ENCODE measurements around the gene CLDND1.

CLDND1 gene

DNA sequence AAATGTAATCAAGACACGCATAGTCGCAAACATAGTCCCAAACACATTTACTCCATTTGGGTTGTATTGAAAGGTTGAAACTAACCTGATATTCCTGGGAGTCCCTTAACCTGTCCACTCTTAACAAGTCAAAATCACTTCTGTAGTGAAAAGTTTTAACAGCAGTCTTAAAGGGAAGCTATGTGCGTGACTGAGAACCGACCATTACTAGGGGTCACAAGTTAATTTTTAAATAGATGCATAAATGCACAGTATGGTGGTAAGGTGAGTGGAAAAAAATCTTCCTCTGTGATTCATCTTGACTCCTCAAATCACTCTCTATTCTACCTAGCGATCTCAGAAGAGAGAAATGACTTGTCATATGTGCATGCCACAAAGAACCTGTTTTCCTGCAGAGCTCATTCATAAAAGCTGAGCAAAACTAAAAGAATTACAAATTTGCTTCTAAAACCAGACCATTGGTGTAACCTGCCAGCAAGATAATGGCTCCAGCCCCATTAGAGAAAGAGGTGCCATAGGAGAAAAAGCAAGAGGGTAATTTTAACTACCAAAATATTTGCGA, 13.8 kb upstream of the CLDND1 start:
- DNase-seq: no peak
- Mint-ChIP-seq H3K9me3 (no peaks in the 10 kb centered on the region), H3K4me1 (peaks cover 5% of the 10 kb centered on the region in 2 donors), H3K27me3 (peaks cover 4 to 7% of the 10 kb centered on the region in 2 donors), H3K4me3 (peak overlapping the region in 1 of 2 donors; percentile 21), H3K27ac (peak overlapping the region; percentile 14), H3K36me3 (no peaks in the 10 kb centered on the region)
- peak; percentile 93 to 94 for ATAC-seq (replicated peaks)

DNA sequence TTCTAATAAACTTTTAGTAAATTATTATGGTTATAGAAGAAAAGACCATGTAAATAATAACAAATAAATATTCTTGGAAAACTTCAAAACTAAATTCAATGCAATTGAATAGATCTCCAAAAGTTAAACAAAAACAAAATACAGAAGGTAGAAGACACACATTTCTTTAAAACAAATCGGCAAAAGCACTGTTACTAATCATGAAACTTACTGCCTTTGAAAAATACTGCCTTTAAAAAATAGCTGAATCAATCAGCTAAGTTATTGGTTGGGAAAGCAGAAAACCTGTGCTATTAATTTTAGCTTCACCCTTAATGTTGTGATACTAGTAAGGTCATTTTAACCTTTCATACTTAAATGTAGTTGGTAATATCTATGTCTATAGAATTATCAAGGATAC, 12.0 kb upstream of the CLDND1 start:
- no peak overlapping the region for H3K27ac Mint-ChIP-seq

DNA sequence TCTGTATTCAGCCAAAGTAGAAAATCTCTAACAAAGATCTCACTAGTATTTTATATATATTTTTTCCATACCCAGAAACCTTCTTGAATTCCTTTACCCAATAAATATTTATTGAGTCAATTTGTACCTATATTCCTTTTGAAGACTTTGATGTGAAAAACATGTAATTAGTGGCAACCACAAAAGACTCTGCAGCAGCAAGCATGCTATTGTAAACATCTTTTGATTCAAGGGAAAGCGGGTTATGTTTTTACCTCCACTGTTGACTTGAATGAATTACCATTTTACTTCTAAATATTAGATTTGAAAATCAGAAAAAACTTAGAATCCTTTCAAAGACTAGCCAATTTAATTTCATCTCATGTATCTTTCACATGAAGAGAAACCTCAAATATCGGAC, 11.5 kb upstream of the CLDND1 start:
- Mint-ChIP-seq H3K4me1 (peaks cover 5 to 9% of the 10 kb centered on the region in 2 donors), H3K27me3 (peaks cover 4 to 7% of the 10 kb centered on the region in 2 donors), H3K36me3 (peaks cover 0 to 7% of the 10 kb centered on the region in 2 donors), H3K9me3 (no peaks in the 10 kb centered on the region), H3K27ac (no peak overlapping the region), H3K4me3 (no peak overlapping the region)
- no peak for DNase-seq
- ATAC-seq (replicated peaks): no peak

More for the DNA sequence above, 12.0 kb upstream of the CLDND1 start:
- H3K4me3 Mint-ChIP-seq: no peak overlapping the region
- no peaks in the 10 kb centered on the region for H3K9me3 Mint-ChIP-seq
- peaks cover 0 to 6% of the 10 kb centered on the region in 2 donors for H3K36me3 Mint-ChIP-seq
- H3K27me3 Mint-ChIP-seq: peaks cover 4 to 7% of the 10 kb centered on the region in 2 donors
- ATAC-seq (replicated peaks) (no peak), DNase-seq (no peak)
- peaks cover 4 to 9% of the 10 kb centered on the region in 2 donors for H3K4me1 Mint-ChIP-seq

DNA sequence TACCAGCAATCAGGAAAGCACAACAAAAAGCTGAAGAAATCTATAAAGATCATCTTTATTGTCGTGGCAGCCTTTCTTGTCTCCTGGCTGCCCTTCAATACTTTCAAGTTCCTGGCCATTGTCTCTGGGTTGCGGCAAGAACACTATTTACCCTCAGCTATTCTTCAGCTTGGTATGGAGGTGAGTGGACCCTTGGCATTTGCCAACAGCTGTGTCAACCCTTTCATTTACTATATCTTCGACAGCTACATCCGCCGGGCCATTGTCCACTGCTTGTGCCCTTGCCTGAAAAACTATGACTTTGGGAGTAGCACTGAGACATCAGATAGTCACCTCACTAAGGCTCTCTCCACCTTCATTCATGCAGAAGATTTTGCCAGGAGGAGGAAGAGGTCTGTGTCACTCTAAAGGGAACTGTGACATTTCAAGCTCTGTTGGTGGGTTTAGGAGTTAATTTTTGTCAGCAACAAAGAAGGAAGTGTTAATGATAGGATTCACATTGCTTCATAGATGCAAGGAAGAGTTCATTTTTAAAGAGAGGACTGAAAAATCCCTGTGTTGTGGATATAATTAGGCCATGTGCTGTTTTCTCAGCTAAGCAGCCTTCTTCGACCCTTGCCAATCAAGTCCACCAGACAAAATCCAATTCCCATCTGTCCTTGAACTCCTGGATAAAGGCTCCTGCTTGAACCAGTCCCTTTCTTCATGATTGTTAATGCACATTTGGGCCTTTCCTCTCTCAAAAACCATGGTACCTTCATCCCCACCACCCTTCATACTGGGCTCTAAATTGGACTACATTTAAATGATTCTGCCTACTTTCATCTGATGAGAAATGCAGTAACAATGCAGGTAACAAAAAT, 10.2 kb upstream of the CLDND1 start:
- H3K4me1 Mint-ChIP-seq: peaks cover 5 to 9% of the 10 kb centered on the region in 2 donors

DNA sequence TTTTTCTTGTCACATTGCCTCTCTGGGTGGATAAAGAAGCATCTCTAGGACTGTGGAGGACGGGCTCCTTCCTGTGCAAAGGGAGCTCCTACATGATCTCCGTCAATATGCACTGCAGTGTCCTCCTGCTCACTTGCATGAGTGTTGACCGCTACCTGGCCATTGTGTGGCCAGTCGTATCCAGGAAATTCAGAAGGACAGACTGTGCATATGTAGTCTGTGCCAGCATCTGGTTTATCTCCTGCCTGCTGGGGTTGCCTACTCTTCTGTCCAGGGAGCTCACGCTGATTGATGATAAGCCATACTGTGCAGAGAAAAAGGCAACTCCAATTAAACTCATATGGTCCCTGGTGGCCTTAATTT, 9.6 kb upstream of the CLDND1 start:
- Mint-ChIP-seq H3K4me1 (peaks cover 5 to 9% of the 10 kb centered on the region in 2 donors), H3K36me3 (peaks cover 0 to 7% of the 10 kb centered on the region in 2 donors), H3K9me3 (no peaks in the 10 kb centered on the region), H3K27ac (no peak overlapping the region), H3K4me3 (peak overlapping the region in 1 of 2 donors; percentile 17), H3K27me3 (peaks cover 4 to 12% of the 10 kb centered on the region in 2 donors)
- DNase-seq (no peak), ATAC-seq (replicated peaks) (no peak)

More for the DNA sequence above, 10.2 kb upstream of the CLDND1 start:
- no peak for DNase-seq
- peaks cover 4 to 12% of the 10 kb centered on the region in 2 donors for H3K27me3 Mint-ChIP-seq
- H3K9me3 Mint-ChIP-seq: no peaks in the 10 kb centered on the region
- H3K4me3 Mint-ChIP-seq: peak overlapping the region; percentile 21 to 41
- ATAC-seq (replicated peaks): no peak
- H3K36me3 Mint-ChIP-seq: peaks cover 0 to 7% of the 10 kb centered on the region in 2 donors
- H3K27ac Mint-ChIP-seq: peak overlapping the region; percentile 47

DNA sequence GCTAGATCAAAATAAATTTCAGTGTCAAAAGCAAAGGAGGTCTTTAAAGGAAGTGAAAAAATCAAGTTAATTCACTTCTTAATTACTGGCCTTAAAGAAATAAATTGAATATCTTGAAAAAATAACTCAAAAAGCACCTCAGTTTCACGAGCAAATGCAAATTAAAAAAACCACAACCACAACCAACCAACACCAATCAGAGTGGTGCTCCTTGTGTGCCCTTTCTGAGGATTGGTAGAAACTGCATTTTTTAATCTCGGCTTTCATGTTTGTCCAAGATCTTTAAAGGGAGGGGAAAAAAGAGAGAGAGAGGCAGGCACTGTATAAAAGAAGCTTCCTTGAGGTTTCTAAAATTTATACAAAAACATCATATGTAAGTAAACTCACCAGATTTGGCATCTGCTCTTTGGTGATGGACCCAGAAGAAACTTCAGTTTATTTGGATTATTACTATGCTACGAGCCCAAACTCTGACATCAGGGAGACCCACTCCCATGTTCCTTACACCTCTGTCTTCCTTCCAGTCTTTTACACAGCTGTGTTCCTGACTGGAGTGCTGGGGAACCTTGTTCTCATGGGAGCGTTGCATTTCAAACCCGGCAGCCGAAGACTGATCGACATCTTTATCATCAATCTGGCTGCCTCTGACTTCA, 9.0 kb upstream of the CLDND1 start, which contains the start of gene GPR15:
Gene GPR15, plus strand, starts transcription at position 357 of the 653 bp plus-strand sequence. Its CDS starts 56 bp downstream, at position 413.
- peak within 1 kb of the TSS; percentile 21 to 33 for H3K4me3 Mint-ChIP-seq
- no peaks in the 10 kb centered on the region for H3K9me3 Mint-ChIP-seq
- peaks cover 4 to 12% of the 10 kb centered on the region in 2 donors for H3K27me3 Mint-ChIP-seq
- H3K27ac Mint-ChIP-seq: peak within 1 kb of the TSS; percentile 47
- ATAC-seq (replicated peaks) (no peak), DNase-seq (no peak)
- peaks cover 5 to 9% of the 10 kb centered on the region in 2 donors for H3K4me1 Mint-ChIP-seq
- H3K36me3 Mint-ChIP-seq: peaks cover 0 to 7% of the 10 kb centered on the region in 2 donors

DNA sequence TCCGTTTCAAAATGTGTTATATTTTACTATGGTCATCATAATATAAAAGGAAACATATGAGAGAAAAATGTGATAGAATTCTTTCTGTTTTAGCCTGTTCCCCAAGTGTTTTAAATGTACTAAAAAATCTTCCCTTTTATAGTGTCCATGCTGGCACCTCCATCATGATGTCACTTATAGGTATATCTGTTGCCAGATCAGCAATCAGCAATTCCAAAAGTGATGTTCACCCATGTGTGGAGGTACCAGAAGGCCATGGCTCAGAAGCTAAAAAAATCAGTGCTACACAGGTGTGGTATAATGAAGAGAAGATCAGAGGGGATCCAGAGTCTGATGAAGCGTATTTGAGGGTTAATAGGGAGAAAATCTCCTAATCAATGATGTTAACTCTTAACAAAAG, 8.0 kb upstream of the CLDND1 start:
- H3K27ac Mint-ChIP-seq: no peak overlapping the region
- no peaks in the 10 kb centered on the region for H3K9me3 Mint-ChIP-seq
- peaks cover 4 to 12% of the 10 kb centered on the region in 2 donors for H3K27me3 Mint-ChIP-seq
- H3K4me1 Mint-ChIP-seq: peaks cover 5 to 9% of the 10 kb centered on the region in 2 donors
- H3K4me3 Mint-ChIP-seq: peak overlapping the region in 1 of 2 donors; percentile 33
- DNase-seq (no peak), ATAC-seq (replicated peaks) (no peak)
- H3K36me3 Mint-ChIP-seq: peaks cover 0 to 7% of the 10 kb centered on the region in 2 donors

DNA sequence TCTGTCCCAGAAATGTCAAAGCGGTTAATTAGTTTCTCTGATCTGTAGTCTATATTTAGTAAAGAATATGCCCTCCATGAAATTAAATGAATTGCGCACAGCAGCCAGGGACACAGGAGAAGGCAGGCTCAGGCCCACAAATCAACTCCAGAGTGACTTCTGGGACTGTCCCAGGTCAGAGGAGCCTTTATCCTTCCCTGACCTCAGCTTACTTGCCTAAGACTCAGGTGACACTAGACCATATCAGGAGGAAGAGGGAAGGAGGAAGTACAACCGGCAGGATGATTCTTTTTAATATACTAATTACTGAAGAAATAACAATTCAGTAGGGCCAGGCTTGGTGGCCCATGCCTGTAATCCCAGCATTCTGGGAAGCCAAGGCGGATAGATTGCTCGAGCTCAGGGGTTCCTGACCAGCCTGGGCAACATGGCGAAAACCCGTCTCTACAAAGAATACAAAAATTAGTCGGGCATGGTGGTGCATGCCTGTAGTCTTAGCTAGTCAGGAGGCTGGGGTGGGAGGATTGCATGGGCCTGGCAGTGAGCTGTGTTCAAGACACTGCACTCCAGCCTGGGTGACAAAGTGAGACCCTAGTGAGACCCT, 7.3 kb upstream of the CLDND1 start:
- peaks cover 5 to 9% of the 10 kb centered on the region in 2 donors for H3K4me1 Mint-ChIP-seq

DNA sequence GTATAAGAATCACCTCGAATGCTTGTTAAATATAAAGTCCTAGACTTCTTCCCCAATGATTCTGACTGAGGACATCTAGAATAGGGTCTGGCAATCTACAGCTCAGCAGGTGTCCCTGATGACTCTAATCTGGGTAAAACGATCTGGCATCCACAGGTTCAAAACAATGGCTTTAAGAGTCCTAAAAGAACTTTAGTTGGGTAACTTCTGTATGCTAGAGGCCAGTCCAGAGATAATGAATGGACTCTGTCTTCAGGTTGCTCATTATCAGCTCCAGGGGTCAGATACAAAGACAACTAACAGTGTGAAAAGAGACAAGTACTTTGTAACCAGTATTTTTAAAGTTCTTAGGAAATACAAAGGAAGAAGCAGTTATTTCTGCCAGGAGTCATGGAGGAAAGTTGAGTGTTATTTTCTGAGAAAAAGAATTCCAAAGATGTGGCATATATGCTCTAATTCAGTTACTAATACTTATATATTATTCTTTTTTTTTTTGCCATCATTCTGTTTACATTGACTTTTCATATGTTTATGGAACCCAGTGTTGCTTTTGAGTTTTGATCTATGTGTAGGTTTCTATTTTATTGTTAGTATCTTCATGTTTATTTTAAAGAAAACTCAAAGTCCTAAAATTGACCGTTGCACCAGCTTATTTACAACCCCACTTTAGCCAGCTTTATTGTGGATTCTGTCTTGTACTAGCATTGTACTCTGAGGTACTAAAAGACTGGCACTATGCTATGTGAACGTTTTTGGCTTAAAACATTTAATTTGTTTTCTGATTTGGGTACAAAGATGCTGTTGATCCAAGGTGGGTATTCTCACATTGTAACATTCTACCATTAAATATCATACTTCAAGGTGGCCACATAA, 6.0 kb upstream of the CLDND1 start:
- DNase-seq (no peak), ATAC-seq (replicated peaks) (no peak)
- Mint-ChIP-seq H3K9me3 (no peaks in the 10 kb centered on the region), H3K36me3 (peaks cover 0 to 7% of the 10 kb centered on the region in 2 donors), H3K27ac (no peak overlapping the region), H3K4me1 (peaks cover 5 to 9% of the 10 kb centered on the region in 2 donors), H3K27me3 (peaks cover 4 to 12% of the 10 kb centered on the region in 2 donors), H3K4me3 (no peak overlapping the region)

More for the DNA sequence above, 7.3 kb upstream of the CLDND1 start:
- no peak for DNase-seq
- ATAC-seq (replicated peaks): no peak
- Mint-ChIP-seq H3K9me3 (no peaks in the 10 kb centered on the region), H3K27ac (no peak overlapping the region), H3K27me3 (peaks cover 4 to 12% of the 10 kb centered on the region in 2 donors), H3K4me3 (peak overlapping the region; percentile 39 to 49), H3K36me3 (peaks cover 0 to 7% of the 10 kb centered on the region in 2 donors)

DNA sequence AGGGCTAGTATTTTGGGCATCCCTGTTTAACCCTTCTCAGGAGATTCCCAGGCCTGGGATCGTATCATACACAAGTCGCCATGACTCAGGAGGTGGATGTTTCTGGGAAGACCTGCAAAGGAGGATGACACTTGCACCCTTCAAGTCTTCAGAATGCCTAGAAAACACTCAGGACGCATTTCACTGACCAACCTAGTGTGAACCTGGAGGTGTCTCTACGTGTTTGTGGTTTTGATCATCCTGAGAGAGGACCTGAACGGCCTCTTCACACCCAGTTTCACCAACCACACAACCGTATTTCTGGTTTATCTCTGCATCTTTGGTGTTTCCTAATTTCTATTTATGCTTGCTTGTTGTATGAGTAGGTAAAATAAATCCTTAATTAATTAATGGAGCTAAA, 2.8 kb upstream of the CLDND1 start:
- DNase-seq (no peak), ATAC-seq (replicated peaks) (no peak)
- no peak overlapping the region for H3K4me3 Mint-ChIP-seq
- H3K9me3 Mint-ChIP-seq: no peaks in the 10 kb centered on the region
- H3K4me1 Mint-ChIP-seq: peaks cover 10 to 28% of the 10 kb centered on the region in 2 donors
- no peak overlapping the region for H3K27ac Mint-ChIP-seq
- peaks cover 0 to 5% of the 10 kb centered on the region in 2 donors for H3K27me3 Mint-ChIP-seq
- H3K36me3 Mint-ChIP-seq: peaks cover 5 to 14% of the 10 kb centered on the region in 2 donors

DNA sequence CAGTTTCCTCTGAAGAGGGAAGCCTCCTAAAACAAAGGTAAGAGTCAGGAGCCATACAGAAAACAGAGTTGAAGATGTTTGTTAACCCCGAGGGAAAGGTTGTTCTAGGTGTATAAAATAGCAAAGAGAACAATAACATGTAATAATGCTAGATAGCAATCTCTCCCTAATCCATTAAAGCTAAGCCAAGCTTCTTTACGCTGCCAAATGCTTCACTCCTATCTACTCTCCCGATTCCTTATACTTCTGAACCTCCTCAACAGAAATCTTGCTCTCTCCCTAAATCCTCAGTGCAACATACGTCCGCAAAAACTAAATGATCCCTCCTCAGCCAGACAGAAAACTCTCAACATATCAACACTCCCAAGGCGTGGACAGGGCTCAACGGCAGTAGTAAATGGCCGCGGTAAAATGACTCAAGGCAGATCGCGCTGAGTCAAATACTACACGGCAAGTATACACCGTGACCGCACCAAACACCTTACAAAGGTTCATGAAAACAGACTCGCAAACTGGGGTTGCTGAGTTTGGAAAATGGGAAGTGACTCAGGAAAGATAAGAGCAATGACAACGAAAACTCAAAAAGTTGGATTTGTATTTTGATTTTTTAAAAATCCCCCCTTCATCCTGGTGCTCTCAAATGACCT, 682 bp downstream of the CLDND1 start:
- no peaks in the 10 kb centered on the region for H3K27me3 Mint-ChIP-seq
- H3K36me3 Mint-ChIP-seq: peaks cover 13 to 30% of the 10 kb centered on the region in 2 donors
- H3K4me1 Mint-ChIP-seq: peaks cover 20 to 46% of the 10 kb centered on the region in 2 donors
- peak overlapping the region; percentile 66 for H3K27ac Mint-ChIP-seq
- ATAC-seq (replicated peaks) (peak; percentile 69 to 70), DNase-seq (peak; percentile 28)
- peak overlapping the region; percentile 84 to 92 for H3K4me3 Mint-ChIP-seq
- H3K9me3 Mint-ChIP-seq: no peaks in the 10 kb centered on the region

DNA sequence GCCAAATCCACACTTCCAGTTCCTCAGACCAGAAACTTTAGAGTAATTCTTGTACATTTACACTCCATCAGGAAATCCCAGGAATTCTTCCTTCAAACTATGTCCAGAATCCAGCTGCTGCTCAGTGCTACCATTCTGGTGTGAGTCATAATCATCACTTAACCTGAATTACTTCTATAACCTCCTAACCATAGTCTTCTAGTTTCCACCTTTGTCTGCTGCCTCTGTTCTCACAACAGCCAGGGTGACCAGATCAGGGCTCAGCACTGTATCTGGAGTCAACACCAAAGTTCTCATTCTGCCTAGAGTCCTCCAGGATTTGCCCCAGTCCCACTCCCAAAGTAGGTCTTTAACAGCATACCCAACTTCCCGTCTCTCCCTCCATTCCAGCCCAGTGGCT, 3.4 kb downstream of the CLDND1 start:
- no peak for DNase-seq
- no peak overlapping the region for H3K4me3 Mint-ChIP-seq
- H3K36me3 Mint-ChIP-seq: peaks cover 18 to 40% of the 10 kb centered on the region in 2 donors
- no peaks in the 10 kb centered on the region for H3K9me3 Mint-ChIP-seq
- no peaks in the 10 kb centered on the region for H3K27me3 Mint-ChIP-seq
- no peak overlapping the region for H3K27ac Mint-ChIP-seq
- H3K4me1 Mint-ChIP-seq: peaks cover 20 to 46% of the 10 kb centered on the region in 2 donors
- no peak for ATAC-seq (replicated peaks)

DNA sequence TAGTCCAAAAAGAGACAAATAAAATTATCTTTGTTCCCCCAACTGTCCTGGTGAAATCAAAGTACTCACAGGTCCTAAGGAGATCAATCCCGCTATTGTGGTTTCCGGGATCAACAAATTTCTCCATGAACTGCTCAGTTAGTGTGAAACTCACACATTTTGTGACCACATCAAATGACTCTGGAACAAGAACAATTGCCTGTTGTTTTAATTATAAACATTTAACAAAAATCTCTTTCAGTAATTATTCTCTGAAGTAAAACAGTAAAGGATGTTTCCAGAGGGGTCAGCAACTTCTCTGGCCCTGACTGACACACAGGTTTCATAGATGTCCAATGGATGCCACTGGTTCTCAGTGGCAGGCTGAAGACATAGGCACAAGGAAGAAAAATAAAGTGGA, 3.9 kb downstream of the CLDND1 start:
- no peak for DNase-seq
- Mint-ChIP-seq H3K4me1 (peaks cover 20 to 46% of the 10 kb centered on the region in 2 donors), H3K36me3 (peaks cover 18 to 40% of the 10 kb centered on the region in 2 donors), H3K9me3 (no peaks in the 10 kb centered on the region), H3K4me3 (no peak overlapping the region), H3K27me3 (no peaks in the 10 kb centered on the region), H3K27ac (no peak overlapping the region)
- no peak for ATAC-seq (replicated peaks)

Measured in stimulated activated naive B cell treated with anti-CD40 and anti-IgM and Interleukin-4, amounts not matched to agents 10 μg/mL and 1 μg/mL and 100 μg/mL, for 72 hours (primary cell).